Right lobe of liver (tissue), 4 donors: ENCODE measurements around the gene NRN1.

Experiments
- CTCF ChIP-seq, 4 donors: fragments of 200-600 bp in 3 of 4; fragments of 450-650 bp in 1 of 4; IDR thresholded peaks; one replicate each; pipeline versions ENCODE4 v1.5.1 to v1.8.0; 2016 to 2022; ENCODE audit warnings: antibody characterized with exemption in 4 of 4, mild to moderate bottlenecking in 2 of 4
- POLR2A ChIP-seq: fragments of 450-650 bp; IDR thresholded peaks from one replicate; pipeline ENCODE4 v1.6.1; 2017; ENCODE audit warnings: antibody characterized with exemption, mild to moderate bottlenecking
- donor health status: DM: no; HTN: no; CAD: no.
- donor health status: DM: no; HTN: no; CAD: no.
- donor health status: DM: no; HTN: yes; CAD: no.

- no peak for TF ChIP-seq CTCF (IDR thresholded peaks at IDR 0.05)
- TF ChIP-seq POLR2A = no peak
Observed at GRCh38 chr6:5986861-5987260, 19.9 kb downstream of the NRN1 start.
